OCI-LY7 (cell line): ENCODE results near the gene PRRX2. TPM values are rescaled to one million over a fixed set of nuclear protein-coding genes. Genes with fewer than 3 reads are reported as not detected.
"Not testable (repeated sequence)": the region's sequence is repeated elsewhere in the genome, so short reads cannot be mapped to it uniquely, and the experiment has no call there.

ENCODE experiments used
- BruUV-seq: library from RNA; stranded (reverse); fragments of 400-500 nt; replicated peaks from 2 replicates; lab custom pipeline; 2021; lab: Mats Ljungman, UMichigan
- CTCF ChIA-PET: fragments of 300-600 bp; sonication (Branson Sonifier 250); formaldehyde crosslinking; loops from one replicate; lab custom pipeline; 2022; ENCODE audit warnings: antibody characterized with exemption; ENCODE audit not compliant: unreplicated experiment; lab: Charles Lee
- POLR2A ChIA-PET: fragments of 300-600 bp; sonication (Branson Sonifier 250); formaldehyde crosslinking; loops from one replicate; lab custom pipeline; 2022; ENCODE audit warnings: antibody characterized with exemption; lab: Charles Lee
- DNase-seq: peaks from one replicate; pipeline ENCODE4 v3.0.0-alpha.2; 2015; ENCODE audit warnings: low spot score
- H2AFZ ChIP-seq: fragments of 200-600 bp; sonication (generic), shearing (Covaris generic); 2 replicates; pipeline ENCODE4 v1.6.1; 2014; ENCODE audit warnings: mild to moderate bottlenecking, antibody characterized with exemption, low read length, moderate library complexity
- H3K27ac ChIP-seq: fragments of 200-600 bp; sonication (generic); 2 replicates; pipeline ENCODE4 v1.5.1; 2014; ENCODE audit warnings: mixed run types, low read depth, mild to moderate bottlenecking, moderate library complexity, low read length, inconsistent platforms; ENCODE audit not compliant: poor library complexity, severe bottlenecking
- H3K36me3 ChIP-seq: fragments of 200-600 bp; sonication (generic); 2 replicates; pipeline ENCODE4 v1.6.1; 2014; ENCODE audit warnings: mild to moderate bottlenecking, antibody characterized with exemption, low read length, moderate library complexity, mixed read lengths; ENCODE audit not compliant: insufficient read depth
- H3K4me1 ChIP-seq: fragments of 200-600 bp; sonication (generic); 2 replicates; pipeline ENCODE4 v1.5.1; 2014; ENCODE audit warnings: mild to moderate bottlenecking, low read length; ENCODE audit not compliant: insufficient read depth, poor library complexity, severe bottlenecking
- H3K4me2 ChIP-seq: fragments of 200-600 bp; sonication (generic); 2 replicates; pipeline ENCODE4 v1.6.1; 2014; ENCODE audit warnings: mild to moderate bottlenecking, low read length
- H3K4me3 ChIP-seq: fragments of 200-600 bp; sonication (generic); 2 replicates; pipeline ENCODE4 v1.5.1; 2014; ENCODE audit warnings: mild to moderate bottlenecking, low read depth, low read length; ENCODE audit not compliant: poor library complexity, severe bottlenecking
- H3K79me2 ChIP-seq: fragments of 200-600 bp; sonication (generic); 2 replicates; pipeline ENCODE4 v1.6.1; 2016; ENCODE audit warnings: low read depth, mild to moderate bottlenecking, low read length, moderate library complexity, mixed read lengths; ENCODE audit not compliant: insufficient read depth
- H3K9me2 ChIP-seq: fragments of 200-600 bp; sonication (generic); 2 replicates; pipeline ENCODE4 v1.6.1; 2016; ENCODE audit warnings: mild to moderate bottlenecking, low read length, mixed read lengths; ENCODE audit not compliant: insufficient read depth
- H3K9me3 ChIP-seq: fragments of 200-600 bp; sonication (generic); 2 replicates; pipeline ENCODE4 v1.6.1; 2014; ENCODE audit warnings: mild to moderate bottlenecking, mixed run types, low read length, mixed read lengths
- H4K20me1 ChIP-seq: fragments of 200-600 bp; sonication (generic); 2 replicates; pipeline ENCODE4 v1.6.1; 2014; ENCODE audit warnings: mild to moderate bottlenecking, antibody characterized with exemption, low read length, moderate library complexity, mixed read lengths; ENCODE audit not compliant: insufficient read depth
- CTCF ChIP-seq: fragments of 200-600 bp; sonication (generic); conservative IDR thresholded peaks from 2 replicates; pipeline ENCODE4 v1.5.1; 2014; ENCODE audit warnings: mild to moderate bottlenecking, antibody characterized with exemption, low read length, moderate library complexity, mixed read lengths
- EZH2phosphoT487 ChIP-seq: fragments of 200-600 bp; sonication (generic); IDR thresholded peaks from 2 replicates; pipeline ENCODE4 v1.6.1; 2018; ENCODE audit warnings: low read depth, borderline replicate concordance, mild to moderate bottlenecking, mixed run types, antibody characterized with exemption, low read length, moderate library complexity, mixed read lengths
- intact Hi-C: fragments of 100-400 bp; cut with micrococcal nuclease; formaldehyde crosslinking; loops from one replicate; pipeline ENCODE4 v1.10.0; 2022; ENCODE audit not compliant: unreplicated experiment
- total RNA-seq, 2 experiments: library from RNA; depleted of rRNA in 1 of 2; stranded (reverse); fragments of >200 nt in 1 of 2; shearing (Covaris generic) in 1 of 2; gene quantifications; 2 replicates each; pipeline ENCODE4 v1.2.3, GENCODE V29; 2014 to 2022

PRRX2 gene
- total RNA-seq, 2 experiments from 2014 or later = not detected

- TF ChIP-seq CTCF (no peak), EZH2phosphoT487 (no peak)
- no peak overlapping the region for H3K4me3 ChIP-seq
- H3K4me2 ChIP-seq = no peak overlapping the region
- no peak for DNase-seq
- POLR2A ChIA-PET = interaction anchor here (0.7 kb wide), 1 partner anchor 366 kb away, joined by 4 read pairs; no protein-coding TSS in a partner anchor
- CTCF ChIA-PET = no interaction called here
- H3K36me3 ChIP-seq = no peaks in the 10 kb centered on the region
- no peaks in the 10 kb centered on the region for H3K9me2 ChIP-seq
- H3K79me2 ChIP-seq = no peaks in the 10 kb centered on the region
- no peaks in the 10 kb centered on the region for H3K9me3 ChIP-seq
- H4K20me1 ChIP-seq = no peaks in the 10 kb centered on the region
- no peaks in the 10 kb centered on the region for H3K4me1 ChIP-seq
- H2AFZ ChIP-seq = no peak overlapping the region
- H3K27ac ChIP-seq = no peak overlapping the region
- intact Hi-C loops = no loop called here
- no TSS peak for BruUV-seq
Measured at GRCh38 chr9:129761293-129761900, 96.0 kb downstream of the PRRX2 start.

GRCh38 chr9:129761901-129762369, 96.5 kb downstream of the PRRX2 start:
- ChIA-PET CTCF (no interaction called here), POLR2A (interaction anchor here (0.6 to 0.7 kb wide), 2 partner anchors 16 to 366 kb away, joined by 3 to 4 read pairs; no protein-coding TSS in a partner anchor)
- Histone ChIP-seq H3K36me3 (no peaks in the 10 kb centered on the region), H3K27ac (no peak overlapping the region), H2AFZ (no peak overlapping the region), H3K4me1 (no peaks in the 10 kb centered on the region), H4K20me1 (no peaks in the 10 kb centered on the region), H3K4me2 (no peak overlapping the region), H3K4me3 (no peak overlapping the region), H3K9me3 (no peaks in the 10 kb centered on the region), H3K9me2 (no peaks in the 10 kb centered on the region), H3K79me2 (no peaks in the 10 kb centered on the region)
- intact Hi-C loops = no loop called here
- no TSS peak for BruUV-seq
- no peak for DNase-seq
- TF ChIP-seq EZH2phosphoT487 = no peak
- no peak for TF ChIP-seq CTCF

DNA sequence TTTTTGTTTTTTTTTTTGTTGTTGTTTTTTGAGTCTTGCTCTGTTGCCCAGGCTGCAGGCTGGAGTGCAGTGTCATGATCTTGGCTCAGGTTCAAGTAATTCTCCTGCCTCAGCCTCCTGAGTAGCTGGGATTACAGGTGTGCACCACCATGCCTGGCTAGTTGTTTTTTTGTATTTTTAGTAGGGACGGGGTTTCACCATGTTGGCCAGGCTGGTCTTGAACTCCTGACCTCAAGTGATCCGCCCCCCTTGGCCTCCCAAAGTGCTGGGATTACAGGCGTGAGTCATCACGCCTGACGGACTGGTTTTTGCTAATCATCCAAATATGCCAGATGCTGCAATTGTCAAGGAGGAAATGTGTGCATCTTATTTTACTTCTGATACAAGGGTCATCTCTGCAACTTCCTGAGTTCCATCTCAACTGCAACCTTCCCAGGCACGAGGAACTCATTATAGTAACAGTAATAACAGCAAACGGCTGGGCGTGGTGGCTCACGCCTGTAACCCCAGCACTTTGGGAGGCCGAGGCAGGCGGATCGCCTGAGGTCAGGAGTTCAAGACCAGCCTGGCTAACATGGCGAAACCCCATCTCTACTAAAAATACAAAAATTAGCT, 97.0 kb downstream of the PRRX2 start:
- H3K4me2 ChIP-seq, H3K4me3 ChIP-seq, intact Hi-C loops, H3K27ac ChIP-seq, H2AFZ ChIP-seq, CTCF ChIA-PET, H4K20me1 ChIP-seq, H3K36me3 ChIP-seq, H3K79me2 ChIP-seq, BruUV-seq, H3K9me3 ChIP-seq, DNase-seq, H3K9me2 ChIP-seq, H3K4me1 ChIP-seq: not testable (repeated sequence)
- POLR2A ChIA-PET = interaction anchor here (0.6 to 0.7 kb wide), 2 partner anchors 16 to 365 kb away, joined by 3 to 4 read pairs; no protein-coding TSS in a partner anchor
